ENCODE results near the gene HS3ST1. TPM values are rescaled to one million over a fixed set of nuclear protein-coding genes. Genes with fewer than 3 reads are reported as not detected.

Gene HS3ST1
- polyA plus RNA-seq, 2 donors, result 2.6 to 14.5 TPM

- no peak overlapping the region for H3K27ac ChIP-seq (ENCODE audit: low read depth in 2 of 2, low read length in 1 of 2)
- H3K4me1 ChIP-seq (ENCODE audit: control insufficient read depth in 2 of 2, insufficient read depth in 2 of 2, low read length in 1 of 2), result no peaks in the 10 kb centered on the region
- H3K9me3 ChIP-seq (ENCODE audit: control insufficient read depth in 2 of 2, insufficient read depth in 1 of 2, low read depth in 1 of 2, low read length in 1 of 2), result no peaks in the 10 kb centered on the region
- no peaks in the 10 kb centered on the region for H3K27me3 ChIP-seq (ENCODE audit: control insufficient read depth in 1 of 2, insufficient read depth in 2 of 2, low read length in 2 of 2)
- WGBS, 2 donors, result 59 to 67% methylated on average over 3 of the region's 3 CpGs
- H3K36me3 ChIP-seq (ENCODE audit: control insufficient read depth in 2 of 2, insufficient read depth in 2 of 2, low read length in 1 of 2), result no peaks in the 10 kb centered on the region
- no peak overlapping the region for H3K4me3 ChIP-seq (ENCODE audit: low read depth in 1 of 2, low read length in 2 of 2)
Observed at GRCh38 chr4:11438647-11439046, 10.0 kb upstream of the HS3ST1 start.

- no peak overlapping the region for H3K4me3 ChIP-seq (ENCODE audit: low read depth in 1 of 2, low read length in 2 of 2)
- H3K4me1 ChIP-seq (ENCODE audit: control insufficient read depth in 2 of 2, insufficient read depth in 2 of 2, low read length in 1 of 2), result no peaks in the 10 kb centered on the region
- H3K27me3 ChIP-seq (ENCODE audit: control insufficient read depth in 1 of 2, insufficient read depth in 2 of 2, low read length in 2 of 2), result no peaks in the 10 kb centered on the region
- H3K36me3 ChIP-seq (ENCODE audit: control insufficient read depth in 2 of 2, insufficient read depth in 2 of 2, low read length in 1 of 2), result no peaks in the 10 kb centered on the region
- WGBS, 2 donors, result 64 to 65% methylated on average over 5 of the region's 5 CpGs
- H3K9me3 ChIP-seq (ENCODE audit: control insufficient read depth in 2 of 2, insufficient read depth in 1 of 2, low read depth in 1 of 2, low read length in 1 of 2), result no peaks in the 10 kb centered on the region
- H3K27ac ChIP-seq (ENCODE audit: low read depth in 2 of 2, low read length in 1 of 2), result no peak overlapping the region
Observed at GRCh38 chr4:11436673-11437072, 8.0 kb upstream of the HS3ST1 start.

- Histone ChIP-seq H3K4me3 (ENCODE audit: low read depth in 1 of 2, low read length in 2 of 2) (no peak overlapping the region), H3K36me3 (ENCODE audit: control insufficient read depth in 2 of 2, insufficient read depth in 2 of 2, low read length in 1 of 2) (no peaks in the 10 kb centered on the region), H3K27me3 (ENCODE audit: control insufficient read depth in 1 of 2, insufficient read depth in 2 of 2, low read length in 2 of 2) (no peaks in the 10 kb centered on the region), H3K27ac (ENCODE audit: low read depth in 2 of 2, low read length in 1 of 2) (no peak overlapping the region), H3K9me3 (ENCODE audit: control insufficient read depth in 2 of 2, insufficient read depth in 1 of 2, low read depth in 1 of 2, low read length in 1 of 2) (no peaks in the 10 kb centered on the region), H3K4me1 (ENCODE audit: control insufficient read depth in 2 of 2, insufficient read depth in 2 of 2, low read length in 1 of 2) (no peaks in the 10 kb centered on the region)
- WGBS, 2 donors, result 69% methylated on average over 2 of the region's 2 CpGs
Observed at GRCh38 chr4:11436084-11436483, 7.4 kb upstream of the HS3ST1 start.

GRCh38 chr4:11435557-11435956 is 6.9 kb upstream of the HS3ST1 start:
- WGBS, 2 donors, result 87 to 92% methylated on average over 1 of the region's 1 CpG
- Histone ChIP-seq H3K36me3 (ENCODE audit: control insufficient read depth in 2 of 2, insufficient read depth in 2 of 2, low read length in 1 of 2) (no peaks in the 10 kb centered on the region), H3K27ac (ENCODE audit: low read depth in 2 of 2, low read length in 1 of 2) (no peak overlapping the region), H3K4me3 (ENCODE audit: low read depth in 1 of 2, low read length in 2 of 2) (no peak overlapping the region), H3K9me3 (ENCODE audit: control insufficient read depth in 2 of 2, insufficient read depth in 1 of 2, low read depth in 1 of 2, low read length in 1 of 2) (no peaks in the 10 kb centered on the region), H3K27me3 (ENCODE audit: control insufficient read depth in 1 of 2, insufficient read depth in 2 of 2, low read length in 2 of 2) (no peaks in the 10 kb centered on the region), H3K4me1 (ENCODE audit: control insufficient read depth in 2 of 2, insufficient read depth in 2 of 2, low read length in 1 of 2) (no peaks in the 10 kb centered on the region)

- Histone ChIP-seq H3K36me3 (ENCODE audit: control insufficient read depth in 2 of 2, insufficient read depth in 2 of 2, low read length in 1 of 2) (no peaks in the 10 kb centered on the region), H3K4me1 (ENCODE audit: control insufficient read depth in 2 of 2, insufficient read depth in 2 of 2, low read length in 1 of 2) (peaks cover 0 to 5% of the 10 kb centered on the region in 2 donors), H3K27ac (ENCODE audit: low read depth in 2 of 2, low read length in 1 of 2) (peak overlapping the region in 1 of 2 donors; percentile 47), H3K27me3 (ENCODE audit: control insufficient read depth in 1 of 2, insufficient read depth in 2 of 2, low read length in 2 of 2) (no peaks in the 10 kb centered on the region), H3K4me3 (ENCODE audit: low read depth in 1 of 2, low read length in 2 of 2) (peak overlapping the region in 1 of 2 donors; percentile 76), H3K9me3 (ENCODE audit: control insufficient read depth in 2 of 2, insufficient read depth in 1 of 2, low read depth in 1 of 2, low read length in 1 of 2) (no peaks in the 10 kb centered on the region)
- 83 to 87% methylated on average over 4 of the region's 4 CpGs for WGBS, 2 donors
Observed at GRCh38 chr4:11431111-11431510, 2.4 kb upstream of the HS3ST1 start.

- Histone ChIP-seq H3K4me3 (ENCODE audit: low read depth in 1 of 2, low read length in 2 of 2) (peak overlapping the region in 1 of 2 donors; percentile 76), H3K27ac (ENCODE audit: low read depth in 2 of 2, low read length in 1 of 2) (peak overlapping the region; percentile 52 to 53), H3K27me3 (ENCODE audit: control insufficient read depth in 1 of 2, insufficient read depth in 2 of 2, low read length in 2 of 2) (no peaks in the 10 kb centered on the region), H3K4me1 (ENCODE audit: control insufficient read depth in 2 of 2, insufficient read depth in 2 of 2, low read length in 1 of 2) (peaks cover 0 to 5% of the 10 kb centered on the region in 2 donors), H3K9me3 (ENCODE audit: control insufficient read depth in 2 of 2, insufficient read depth in 1 of 2, low read depth in 1 of 2, low read length in 1 of 2) (no peaks in the 10 kb centered on the region), H3K36me3 (ENCODE audit: control insufficient read depth in 2 of 2, insufficient read depth in 2 of 2, low read length in 1 of 2) (no peaks in the 10 kb centered on the region)
- WGBS, 2 donors, result 85 to 86% methylated on average over 2 of the region's 2 CpGs
Observed at GRCh38 chr4:11430536-11430935, 1.8 kb upstream of the HS3ST1 start.

GRCh38 chr4:11429699-11430045 is 978 bp upstream of the HS3ST1 start:
- 23 to 24% methylated on average over 8 of the region's 8 CpGs for WGBS, 2 donors
- peak overlapping the region; percentile 95 to 97 for H3K27ac ChIP-seq (ENCODE audit: low read depth in 2 of 2, low read length in 1 of 2)

GRCh38 chr4:11428899-11429698 is 405 bp upstream of the HS3ST1 start:
- H3K27ac ChIP-seq (ENCODE audit: low read depth in 2 of 2, low read length in 1 of 2), result peak overlapping the region; percentile 95 to 97
- H3K4me3 ChIP-seq (ENCODE audit: low read depth in 1 of 2, low read length in 2 of 2), result peak overlapping the region; percentile 70 to 76
- no peaks in the 10 kb centered on the region for H3K36me3 ChIP-seq (ENCODE audit: control insufficient read depth in 2 of 2, insufficient read depth in 2 of 2, low read length in 1 of 2)
- WGBS, 2 donors, result 2% methylated on average over 54 to 64 of the region's 64 CpGs
- H3K4me1 ChIP-seq (ENCODE audit: control insufficient read depth in 2 of 2, insufficient read depth in 2 of 2, low read length in 1 of 2), result peaks cover 0 to 5% of the 10 kb centered on the region in 2 donors
- no peaks in the 10 kb centered on the region for H3K9me3 ChIP-seq (ENCODE audit: control insufficient read depth in 2 of 2, insufficient read depth in 1 of 2, low read depth in 1 of 2, low read length in 1 of 2)
- H3K27me3 ChIP-seq (ENCODE audit: control insufficient read depth in 1 of 2, insufficient read depth in 2 of 2, low read length in 2 of 2), result no peaks in the 10 kb centered on the region

More at GRCh38 chr4:11429699-11430045, 978 bp upstream of the HS3ST1 start:
- Histone ChIP-seq H3K36me3 (ENCODE audit: control insufficient read depth in 2 of 2, insufficient read depth in 2 of 2, low read length in 1 of 2) (no peaks in the 10 kb centered on the region), H3K9me3 (ENCODE audit: control insufficient read depth in 2 of 2, insufficient read depth in 1 of 2, low read depth in 1 of 2, low read length in 1 of 2) (no peaks in the 10 kb centered on the region), H3K4me1 (ENCODE audit: control insufficient read depth in 2 of 2, insufficient read depth in 2 of 2, low read length in 1 of 2) (peaks cover 0 to 5% of the 10 kb centered on the region in 2 donors), H3K27me3 (ENCODE audit: control insufficient read depth in 1 of 2, insufficient read depth in 2 of 2, low read length in 2 of 2) (no peaks in the 10 kb centered on the region), H3K4me3 (ENCODE audit: low read depth in 1 of 2, low read length in 2 of 2) (peak overlapping the region; percentile 70 to 76)

GRCh38 chr4:11427121-11427996 is 1.3 kb downstream of the HS3ST1 start:
- peak overlapping the region in 1 of 2 donors; percentile 37 for H3K27ac ChIP-seq (ENCODE audit: low read depth in 2 of 2, low read length in 1 of 2)
- peaks cover 0 to 5% of the 10 kb centered on the region in 2 donors for H3K4me1 ChIP-seq (ENCODE audit: control insufficient read depth in 2 of 2, insufficient read depth in 2 of 2, low read length in 1 of 2)
- H3K4me3 ChIP-seq (ENCODE audit: low read depth in 1 of 2, low read length in 2 of 2), result peak overlapping the region; percentile 70 to 76
- H3K36me3 ChIP-seq (ENCODE audit: control insufficient read depth in 2 of 2, insufficient read depth in 2 of 2, low read length in 1 of 2), result no peaks in the 10 kb centered on the region
- H3K27me3 ChIP-seq (ENCODE audit: control insufficient read depth in 1 of 2, insufficient read depth in 2 of 2, low read length in 2 of 2), result no peaks in the 10 kb centered on the region
- H3K9me3 ChIP-seq (ENCODE audit: control insufficient read depth in 2 of 2, insufficient read depth in 1 of 2, low read depth in 1 of 2, low read length in 1 of 2), result no peaks in the 10 kb centered on the region
- 7 to 11% methylated on average over 41 to 45 of the region's 45 CpGs for WGBS, 2 donors

Data from esophagus (tissue), 2 donors.